ENCODE data around the gene TMEM52B.

TMEM52B gene

DNA sequence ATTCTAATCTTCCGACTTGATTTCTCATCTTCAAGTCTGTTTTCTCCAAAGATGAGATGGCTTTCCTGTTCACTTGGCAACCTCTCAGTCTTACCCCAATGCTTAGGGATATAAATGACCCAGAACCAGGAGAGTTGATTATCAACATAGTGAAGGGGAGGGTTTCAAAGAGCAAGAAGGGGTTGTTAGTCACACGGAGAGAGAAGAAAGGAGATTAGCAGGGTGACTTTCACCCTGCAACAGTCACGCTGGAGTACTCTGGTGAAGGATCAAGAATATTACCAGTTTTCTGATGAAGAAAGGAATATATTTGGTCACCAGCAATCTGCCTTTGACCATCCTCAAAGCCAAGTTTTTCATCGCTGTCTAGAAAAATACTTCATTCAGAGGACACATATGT lies at the start of gene TMEM52B:
TSS of gene TMEM52B (plus strand) at position 212 of the 400 bp plus-strand sequence. CDS start 543 bp downstream, outside the sequence.
- no peak for DNase-seq

GRCh38 chr12:10130042-10130441 lies 48.8 kb upstream of the TMEM52B start, which contains the start of gene CLEC7A:
CLEC7A (minus strand) TSS chr12:10130199; CDS start chr12:10130082, 117 bp downstream.
- DNase-seq = no peak

GRCh38 chr12:10131111-10131690 lies 47.6 kb upstream of the TMEM52B start:
- DNase-seq = no peak

DNA sequence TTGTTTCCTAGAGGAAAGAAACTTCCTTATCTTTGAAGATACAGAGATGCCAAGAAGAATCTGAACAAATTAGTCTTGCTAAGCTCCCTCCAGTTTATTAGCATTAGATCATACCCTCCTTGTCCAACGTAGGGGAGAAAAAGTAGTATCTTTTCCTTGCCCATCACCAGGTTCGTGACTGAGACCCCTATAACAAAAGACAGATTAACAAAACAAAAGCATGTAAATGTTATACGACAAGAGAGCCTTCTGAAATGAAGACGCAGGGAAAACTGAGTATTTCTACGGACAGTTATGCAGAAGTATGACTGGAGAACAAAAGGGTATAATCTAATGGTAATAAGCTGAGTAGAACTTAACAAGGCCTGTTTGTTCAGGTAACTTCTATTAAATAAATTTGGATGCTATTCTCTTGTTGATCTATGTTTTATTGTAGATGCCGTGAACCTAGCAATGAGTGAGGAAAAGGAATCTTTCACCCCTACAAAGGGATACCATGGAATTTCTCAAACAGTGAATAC lies 45.9 kb upstream of the TMEM52B start:
- no peak for DNase-seq

DNA sequence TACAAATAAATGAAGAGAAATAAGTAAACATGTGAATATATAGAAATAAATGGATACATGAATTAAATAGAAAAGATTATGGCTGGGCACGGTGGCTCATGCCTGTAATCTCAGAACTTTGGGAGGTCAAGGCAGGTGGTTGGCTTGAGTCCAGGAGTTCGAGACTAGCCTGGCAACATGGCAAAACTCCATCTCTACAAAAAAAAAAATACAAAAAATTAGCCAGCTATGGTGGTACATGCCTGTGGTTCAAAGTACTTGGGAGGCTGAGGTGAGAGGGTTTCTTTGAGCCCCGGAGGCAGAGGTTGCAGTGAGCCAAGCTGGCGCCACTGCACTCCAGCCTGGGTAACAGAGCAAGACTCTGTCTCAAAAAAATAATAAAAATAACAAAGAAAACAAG lies 43.7 kb upstream of the TMEM52B start:
- DNase-seq = no peak

DNA sequence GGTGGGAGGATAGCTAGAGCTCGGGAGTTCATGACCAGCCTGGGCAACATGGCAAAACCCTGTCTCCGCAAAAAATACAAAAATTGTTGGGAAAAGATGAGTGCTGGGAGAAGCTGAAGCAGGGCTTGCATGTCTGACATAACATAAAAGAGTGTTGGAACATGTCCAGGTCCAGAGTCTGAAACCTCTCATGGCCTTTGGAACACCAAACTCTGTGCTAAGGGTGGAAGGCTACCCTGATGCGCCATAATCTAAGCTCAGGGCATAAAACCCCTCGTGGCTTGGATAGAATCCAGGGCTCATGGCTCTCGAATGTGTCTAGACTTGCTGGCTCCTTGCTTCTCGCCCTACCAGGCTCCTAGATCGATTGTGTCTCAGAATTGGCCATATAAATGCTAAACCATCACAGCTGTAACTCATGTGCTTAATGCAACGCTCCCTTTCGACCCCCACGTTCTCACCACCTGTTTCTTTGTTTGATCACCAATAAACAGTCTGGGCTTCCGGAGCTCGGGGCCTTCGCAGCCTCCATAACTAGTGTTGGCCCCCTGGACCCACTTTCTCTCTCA lies 42.1 kb upstream of the TMEM52B start:
- no peak for DNase-seq

DNA sequence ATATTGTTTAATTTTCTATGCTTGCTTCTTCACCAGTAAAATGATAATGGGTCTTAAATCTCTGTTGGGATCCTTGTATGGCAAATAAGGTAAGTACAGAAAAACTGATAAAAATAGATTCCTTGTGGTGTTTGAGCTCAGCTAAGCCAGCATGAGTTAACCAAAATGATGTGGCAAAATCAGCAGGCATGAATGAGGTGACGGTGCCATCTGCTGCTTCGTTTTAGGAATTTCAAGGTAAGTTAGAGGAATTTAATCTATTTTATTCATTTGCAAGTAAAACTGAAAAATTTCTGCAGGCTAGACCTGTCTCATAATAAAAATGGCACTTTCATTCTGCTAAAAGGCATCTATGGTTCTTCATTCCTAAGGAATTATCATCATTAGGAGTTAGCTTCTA lies 38.8 kb upstream of the TMEM52B start:
- DNase-seq = peak; percentile 16

GRCh38 chr12:10142976-10143589 lies 35.7 kb upstream of the TMEM52B start:
- DNase-seq = no peak

GRCh38 chr12:10147714-10148403 lies 31.0 kb upstream of the TMEM52B start:
- no peak for DNase-seq

- DNase-seq = no peak
Measured at GRCh38 chr12:10151621-10152020, 27.2 kb upstream of the TMEM52B start.

DNA sequence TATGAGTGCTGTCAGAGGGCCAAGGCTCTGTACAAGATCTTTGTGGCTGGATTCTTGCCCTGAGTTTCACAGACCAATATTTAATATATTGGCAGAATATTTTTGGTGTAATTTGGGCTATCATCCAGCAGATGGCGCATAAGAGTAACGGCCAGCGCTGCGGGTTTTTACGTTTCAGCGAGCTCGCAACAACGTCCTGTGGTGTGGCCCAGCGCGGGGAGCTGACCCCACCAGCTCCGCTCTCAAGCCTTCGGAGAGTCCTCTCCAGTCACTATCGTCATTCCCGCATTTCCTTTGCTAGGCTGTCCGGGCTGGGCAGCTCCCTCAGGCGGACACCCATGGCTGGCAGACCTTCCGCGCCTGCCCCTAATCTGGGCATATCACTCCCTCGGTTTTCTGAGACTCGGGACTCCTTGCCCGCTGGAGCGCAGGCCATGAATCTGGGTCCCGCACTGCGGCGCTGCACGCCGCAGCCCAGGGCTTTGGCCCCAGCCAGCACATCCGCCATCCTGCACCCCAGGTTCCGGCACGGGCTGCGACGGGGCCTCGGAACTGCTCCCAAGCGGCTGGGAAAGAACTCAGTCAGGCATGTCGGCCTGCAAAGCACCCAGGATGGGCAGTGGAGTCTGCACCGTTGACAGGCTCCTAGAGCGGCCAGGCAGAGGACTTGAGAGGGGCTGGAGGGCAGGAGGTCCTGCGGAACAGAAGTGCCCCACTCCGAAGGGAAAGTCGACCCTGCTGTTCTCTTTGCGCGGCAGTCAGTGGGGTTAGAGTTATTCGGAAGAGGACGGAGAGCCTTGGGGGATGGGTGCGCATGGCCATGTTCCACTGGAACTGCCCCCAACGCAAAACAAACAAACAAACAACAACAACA lies 25.3 kb upstream of the TMEM52B start:
- peak; percentile 34 for DNase-seq

DNA sequence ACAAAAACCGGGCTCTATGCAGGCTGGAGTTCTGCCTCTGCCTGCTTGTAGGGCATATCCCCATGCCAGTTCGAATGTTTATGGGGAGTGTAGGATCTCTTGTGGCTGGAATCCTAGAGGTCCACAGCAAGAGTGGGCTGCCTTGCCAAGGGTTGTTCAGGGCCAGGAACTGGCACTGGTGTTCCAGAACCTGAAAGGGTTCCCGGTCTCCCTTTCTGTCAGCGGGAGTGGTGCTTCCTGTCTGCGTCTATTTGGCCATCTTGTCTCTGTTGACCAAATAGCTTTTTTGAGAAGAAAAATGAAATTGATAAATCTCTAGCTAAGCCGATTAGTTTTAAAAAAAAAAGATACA lies 24.7 kb upstream of the TMEM52B start:
- DNase-seq = no peak

GRCh38 chr12:10155966-10156365 lies 22.9 kb upstream of the TMEM52B start:
- DNase-seq = no peak

DNA sequence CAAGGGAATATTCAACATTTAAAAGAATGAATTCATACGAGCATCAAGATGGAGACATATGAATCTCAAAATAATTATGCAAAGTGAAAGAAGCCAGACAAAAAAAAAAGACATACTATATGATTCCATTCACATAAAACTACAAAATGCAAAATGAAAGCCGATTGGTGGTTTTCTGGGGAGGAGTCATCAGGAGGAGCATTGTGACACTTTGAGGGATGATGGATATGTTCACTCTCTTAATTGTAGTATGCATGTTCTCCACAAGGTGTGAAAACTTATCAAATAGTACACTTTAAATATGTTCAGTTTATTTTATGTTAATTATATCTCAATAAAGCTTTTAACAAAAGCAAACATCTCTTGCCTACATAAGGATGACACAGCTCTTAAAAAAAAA lies 20.4 kb upstream of the TMEM52B start:
- DNase-seq = no peak

DNA sequence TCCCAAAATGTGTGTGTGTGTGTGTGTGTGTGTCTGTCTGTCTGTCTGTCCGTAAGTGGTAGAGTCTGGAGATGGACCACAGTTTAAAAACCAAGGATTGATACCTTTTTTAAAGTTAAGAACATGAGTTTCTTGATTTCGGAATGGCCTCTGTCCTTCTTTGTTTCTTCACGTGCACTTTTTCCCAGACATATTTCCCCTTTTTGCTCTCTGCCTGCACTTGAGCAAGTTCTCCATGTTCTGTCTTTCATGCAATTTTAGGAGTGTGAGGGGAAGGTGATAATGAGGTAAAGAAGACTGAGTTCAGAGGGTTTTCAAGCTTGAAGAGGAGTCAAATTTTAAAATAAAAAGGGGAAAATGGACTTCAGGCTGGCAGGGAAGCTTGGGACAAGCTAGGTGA lies 19.6 kb upstream of the TMEM52B start:
- no peak for DNase-seq

GRCh38 chr12:10160617-10161385 lies 18.0 kb upstream of the TMEM52B start:
- DNase-seq = no peak

DNA sequence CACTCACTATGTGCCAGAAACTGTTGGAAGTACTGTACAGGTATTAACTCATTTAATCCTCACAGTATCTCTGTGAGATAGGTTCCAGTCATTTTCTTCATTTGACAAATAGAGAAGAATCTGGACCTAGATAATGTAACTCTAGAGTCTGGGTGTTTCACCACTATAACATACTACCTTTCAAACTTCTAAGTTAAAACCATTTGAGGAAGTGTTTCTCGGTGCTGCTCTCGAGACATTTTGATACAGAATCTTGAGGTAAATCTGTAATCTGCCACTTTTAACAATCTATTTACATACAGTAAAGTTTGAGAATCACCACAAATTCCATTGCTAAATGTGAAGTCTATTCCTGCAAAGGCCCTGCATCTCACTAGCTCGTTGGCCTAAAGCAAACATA lies 15.7 kb upstream of the TMEM52B start:
- no peak for DNase-seq

GRCh38 chr12:10165421-10165820 lies 13.4 kb upstream of the TMEM52B start:
- DNase-seq = no peak

DNA sequence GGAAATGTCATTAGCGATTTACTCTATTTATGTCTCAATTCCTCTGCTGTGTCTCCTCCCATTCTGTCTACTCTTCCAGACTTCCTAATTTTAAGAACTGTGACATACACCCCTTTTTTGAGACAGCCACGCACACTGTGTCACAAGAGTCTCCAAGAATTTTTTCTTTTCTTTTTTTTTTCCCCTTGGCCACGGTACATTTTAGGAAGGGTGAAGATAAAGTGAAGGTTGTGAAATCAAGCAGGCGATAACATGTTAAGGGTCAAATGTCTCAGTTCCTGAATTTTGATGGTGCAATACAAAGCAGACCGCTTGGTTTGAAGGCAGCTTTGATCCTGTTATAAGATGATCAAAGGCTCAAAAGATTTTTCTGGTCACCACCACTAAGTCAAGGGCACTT lies 11.2 kb upstream of the TMEM52B start:
- no peak for DNase-seq

- no peak for DNase-seq
Measured at GRCh38 chr12:10169104-10169503, 9.7 kb upstream of the TMEM52B start.

DNA sequence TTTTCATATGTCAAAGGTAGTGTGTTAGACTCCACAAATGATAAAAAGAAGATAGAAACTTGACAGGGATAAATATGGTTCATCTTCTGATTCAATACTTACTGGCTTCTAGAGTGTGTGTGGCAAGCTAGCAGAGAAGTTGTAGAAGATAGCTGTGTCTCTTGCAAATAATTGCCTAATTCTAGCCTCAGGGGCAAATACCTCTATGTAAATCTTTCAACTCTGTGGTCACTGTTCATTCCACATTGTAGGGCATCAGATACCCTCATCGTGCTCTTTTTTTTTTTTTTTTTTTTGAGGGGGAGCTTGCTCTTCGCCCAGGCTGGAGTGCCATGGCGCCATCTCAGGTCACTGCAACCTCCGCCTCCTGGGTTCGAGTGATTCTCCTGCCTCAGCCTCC lies 8.6 kb upstream of the TMEM52B start:
- DNase-seq = no peak

Measured in kidney glomerular epithelial cell (primary cell).